Neural progenitor cell (in vitro differentiated cells): Measurements from ENCODE around the gene NFRKB.

ENCODE experiments used
- EZH2 ChIP-seq: fragments of 200-600 bp; sonication (generic); IDR thresholded peaks from 2 replicates; pipeline ENCODE4 v1.6.1; 2017; ENCODE audit warnings: antibody characterized with exemption, mild to moderate bottlenecking, moderate library complexity
- TF ChIP-seq, protein P1 (sequence below): fragments of 200-600 bp; sonication (generic); IDR thresholded peaks from 2 replicates; pipeline ENCODE4 v1.5.1; 2017; ENCODE audit warnings: antibody characterized with exemption, mild to moderate bottlenecking

DNA sequence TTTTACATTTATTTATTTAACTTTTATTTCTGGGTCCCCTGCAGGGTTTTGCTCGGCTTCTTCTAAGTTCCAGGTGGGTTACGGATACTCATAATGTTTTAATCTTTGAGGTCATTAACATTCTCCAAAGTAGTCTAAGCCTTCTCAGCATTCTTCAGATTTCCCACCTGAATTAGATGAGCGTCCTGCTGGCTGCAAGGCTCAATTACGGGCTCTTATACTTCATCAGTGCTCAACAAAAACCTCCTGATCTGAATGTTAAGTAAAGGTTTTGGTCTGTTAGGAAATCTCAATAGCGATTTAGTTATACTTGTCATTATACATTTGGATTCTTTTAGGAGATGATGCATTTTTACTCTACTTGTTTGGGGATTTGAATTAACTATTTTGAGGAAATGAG, 27.3 kb upstream of the NFRKB start:
- TF ChIP-seq, protein P1, sequence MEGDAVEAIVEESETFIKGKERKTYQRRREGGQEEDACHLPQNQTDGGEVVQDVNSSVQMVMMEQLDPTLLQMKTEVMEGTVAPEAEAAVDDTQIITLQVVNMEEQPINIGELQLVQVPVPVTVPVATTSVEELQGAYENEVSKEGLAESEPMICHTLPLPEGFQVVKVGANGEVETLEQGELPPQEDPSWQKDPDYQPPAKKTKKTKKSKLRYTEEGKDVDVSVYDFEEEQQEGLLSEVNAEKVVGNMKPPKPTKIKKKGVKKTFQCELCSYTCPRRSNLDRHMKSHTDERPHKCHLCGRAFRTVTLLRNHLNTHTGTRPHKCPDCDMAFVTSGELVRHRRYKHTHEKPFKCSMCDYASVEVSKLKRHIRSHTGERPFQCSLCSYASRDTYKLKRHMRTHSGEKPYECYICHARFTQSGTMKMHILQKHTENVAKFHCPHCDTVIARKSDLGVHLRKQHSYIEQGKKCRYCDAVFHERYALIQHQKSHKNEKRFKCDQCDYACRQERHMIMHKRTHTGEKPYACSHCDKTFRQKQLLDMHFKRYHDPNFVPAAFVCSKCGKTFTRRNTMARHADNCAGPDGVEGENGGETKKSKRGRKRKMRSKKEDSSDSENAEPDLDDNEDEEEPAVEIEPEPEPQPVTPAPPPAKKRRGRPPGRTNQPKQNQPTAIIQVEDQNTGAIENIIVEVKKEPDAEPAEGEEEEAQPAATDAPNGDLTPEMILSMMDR: no peak
- no peak for TF ChIP-seq EZH2
